GM19043 (cell line): ENCODE measurements around the gene GTF2H2C.
"Not testable (repeated sequence)": the region's sequence is repeated elsewhere in the genome, so short reads cannot be mapped to it uniquely, and the experiment has no call there.

Experiments
- ATAC-seq: cut with Tn5 transposase; IDR thresholded peaks from one replicate; pipeline ENCODE4 v1.9.1; 2021; ENCODE audit warnings: low read depth; ENCODE audit not compliant: unreplicated experiment

The GTF2H2C gene

DNA sequence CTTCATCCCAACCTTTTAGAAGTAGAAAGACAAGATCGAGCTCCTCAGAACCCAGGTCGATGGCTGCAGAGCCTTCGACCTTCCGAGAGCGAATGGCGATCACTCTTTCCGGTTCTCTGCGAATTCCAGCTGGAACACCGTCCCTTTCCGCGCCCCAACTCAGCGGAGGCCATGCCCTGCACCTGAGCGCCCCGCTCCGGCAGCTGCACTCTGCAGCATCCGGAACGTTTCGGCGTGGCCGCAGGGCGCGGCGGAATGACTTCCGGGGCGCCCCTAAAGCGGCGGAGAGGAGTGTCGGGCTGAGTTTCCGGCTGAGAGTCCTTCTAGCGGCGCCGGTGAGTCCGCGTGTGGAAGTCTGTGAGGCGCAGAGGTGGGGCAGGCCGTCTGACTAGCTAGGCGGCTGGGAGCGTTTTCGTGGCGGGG is at the start of gene GTF2H2C:
Gene GTF2H2C, plus strand, starts transcription at position 284 of the 423 bp plus-strand sequence. CDS start 4,942 bp downstream, outside the sequence.
- ATAC-seq, result peak; percentile 96

DNA sequence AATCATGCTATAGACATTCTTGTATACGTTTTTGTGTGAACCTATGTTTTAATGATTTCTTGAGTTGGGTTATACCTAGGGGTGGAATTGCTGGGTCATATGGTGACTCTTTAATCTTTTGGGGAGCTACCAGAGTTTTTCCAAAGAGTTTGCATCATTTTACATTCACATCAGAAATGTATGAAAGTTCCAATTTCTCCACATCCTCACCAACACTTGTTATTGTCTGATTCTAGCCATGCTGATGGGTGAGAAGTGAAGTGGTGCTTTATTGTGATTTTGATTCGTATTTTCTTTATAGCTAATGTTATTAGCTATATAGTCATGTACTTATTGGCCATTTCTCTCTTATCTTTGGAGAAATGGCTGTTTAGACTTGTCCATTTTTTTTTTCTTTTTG is 49.3 kb upstream of the GTF2H2C start:
- ATAC-seq, result no peak

DNA sequence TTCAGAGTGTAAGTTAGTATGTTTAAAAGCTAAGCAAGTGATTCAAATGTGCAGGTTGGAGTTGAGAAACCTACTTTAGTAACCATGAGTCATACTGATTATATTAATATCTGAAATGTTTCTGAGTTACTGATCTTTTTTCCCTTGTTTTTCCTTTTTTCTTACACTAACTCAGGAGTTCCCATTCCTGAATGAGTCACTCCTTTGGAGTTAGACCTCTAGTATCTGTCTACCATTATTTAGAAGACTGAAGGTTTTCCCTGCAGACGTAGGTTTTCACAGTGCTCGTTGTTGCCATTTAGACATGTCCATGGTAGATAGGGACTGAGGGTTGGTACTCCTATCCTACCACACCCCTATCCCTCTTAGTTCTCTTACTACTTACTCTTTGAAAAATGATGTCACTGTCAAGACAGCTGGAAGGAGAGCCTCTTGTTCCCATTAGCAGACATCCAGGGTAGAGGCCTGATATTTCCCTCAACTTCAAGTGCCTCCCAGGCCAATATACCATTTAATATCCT is 47.2 kb upstream of the GTF2H2C start:
- no peak for ATAC-seq

DNA sequence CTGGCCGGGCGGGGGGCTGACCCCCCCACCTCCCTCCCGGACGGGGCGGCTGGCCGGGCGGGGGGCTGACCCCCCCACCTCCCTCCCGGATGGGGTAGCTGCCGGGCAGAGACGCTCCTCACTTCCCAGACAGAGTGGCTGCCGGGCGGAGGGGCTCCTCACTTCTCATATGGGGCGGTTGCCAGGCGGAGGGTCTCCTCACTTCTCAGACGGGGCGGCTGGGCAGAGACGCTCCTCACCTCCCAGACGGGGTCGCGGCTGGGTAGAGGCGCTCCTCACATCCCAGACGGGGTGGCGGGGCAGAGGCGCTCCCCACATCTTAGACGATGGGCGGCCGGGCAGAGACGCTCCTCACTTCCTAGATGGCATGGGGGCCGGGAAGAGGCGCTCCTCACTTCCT is 44.4 kb upstream of the GTF2H2C start:
- not testable (repeated sequence) for ATAC-seq

DNA sequence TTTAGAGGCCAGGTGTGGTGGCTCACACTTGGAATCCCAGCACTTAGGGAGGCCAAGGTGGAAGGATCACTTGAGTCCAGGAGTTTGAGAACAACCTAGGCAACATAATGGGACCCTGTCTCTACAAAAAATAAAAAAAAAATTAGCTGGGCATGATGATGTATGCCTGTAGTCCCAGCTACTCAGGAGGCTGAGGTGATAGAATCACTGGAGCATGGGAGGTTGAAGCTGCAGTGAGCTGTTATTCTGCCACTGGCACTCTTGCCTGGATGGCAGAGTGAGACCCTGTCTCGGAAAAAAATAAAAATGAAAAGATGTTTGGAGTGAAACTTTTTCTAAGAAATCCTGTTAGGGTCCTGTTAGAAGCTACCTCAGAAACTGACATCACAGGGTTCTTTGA is 43.2 kb upstream of the GTF2H2C start:
- ATAC-seq, result no peak

DNA sequence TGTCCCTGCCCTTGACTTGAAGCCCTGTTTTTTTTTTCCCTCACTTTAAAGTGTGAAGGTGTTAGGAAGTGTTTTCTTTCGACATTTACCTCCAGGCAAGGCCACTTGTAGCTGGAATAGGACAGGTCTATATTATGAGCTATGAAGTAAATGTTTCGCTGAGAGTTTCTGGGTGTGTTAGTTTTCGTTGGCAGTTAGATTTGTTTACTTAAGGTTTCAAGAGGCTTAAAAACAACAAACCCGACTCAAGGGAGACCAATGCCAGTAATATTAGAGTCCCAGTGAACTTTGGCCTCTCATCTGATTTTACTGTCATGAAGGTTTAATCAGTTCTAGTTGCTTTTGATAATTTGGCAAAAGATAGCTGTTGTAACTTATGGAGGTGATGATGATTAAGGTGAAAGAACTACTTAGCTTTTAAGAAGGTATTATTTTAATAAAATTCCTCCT is 42.2 kb upstream of the GTF2H2C start:
- no peak for ATAC-seq

DNA sequence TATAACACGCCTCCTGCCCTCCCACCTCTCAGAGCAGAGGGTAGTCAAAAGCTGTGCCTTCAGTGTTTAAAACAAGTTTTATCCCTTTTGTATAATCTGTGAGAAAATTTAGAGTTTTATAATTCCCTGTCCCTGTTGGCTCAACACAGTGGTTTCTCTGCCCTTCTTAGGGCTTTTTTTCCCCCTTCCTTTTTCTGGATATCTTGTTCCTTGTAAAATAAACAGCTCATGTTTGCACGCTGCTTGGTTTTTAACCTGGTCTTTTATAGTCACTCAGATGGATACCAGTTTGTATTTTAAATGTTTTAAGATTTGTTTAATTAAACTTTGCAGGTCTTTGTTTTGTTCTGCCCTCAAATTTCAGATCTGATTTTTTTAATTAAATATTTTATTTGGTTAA is 40.7 kb upstream of the GTF2H2C start:
- ATAC-seq, result no peak

DNA sequence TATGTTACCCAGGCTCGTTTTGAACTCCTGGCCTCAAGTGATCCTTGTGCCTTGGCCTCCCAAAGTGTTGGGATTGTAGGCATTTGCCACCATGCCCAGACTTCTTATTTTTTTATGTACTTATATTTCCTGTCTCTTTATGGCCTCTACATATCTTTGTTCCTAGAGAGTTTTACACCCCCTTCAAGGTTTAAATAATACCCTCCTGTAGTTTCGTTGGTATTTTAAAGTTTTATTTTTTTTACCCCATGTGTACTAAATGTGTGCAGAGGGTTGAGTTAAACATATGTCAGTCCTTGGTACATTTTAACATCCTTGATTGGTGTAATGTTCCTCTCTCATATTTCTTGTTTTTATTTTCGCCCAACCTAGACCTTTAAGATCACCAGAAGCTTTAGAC is 38.0 kb upstream of the GTF2H2C start:
- no peak for ATAC-seq

DNA sequence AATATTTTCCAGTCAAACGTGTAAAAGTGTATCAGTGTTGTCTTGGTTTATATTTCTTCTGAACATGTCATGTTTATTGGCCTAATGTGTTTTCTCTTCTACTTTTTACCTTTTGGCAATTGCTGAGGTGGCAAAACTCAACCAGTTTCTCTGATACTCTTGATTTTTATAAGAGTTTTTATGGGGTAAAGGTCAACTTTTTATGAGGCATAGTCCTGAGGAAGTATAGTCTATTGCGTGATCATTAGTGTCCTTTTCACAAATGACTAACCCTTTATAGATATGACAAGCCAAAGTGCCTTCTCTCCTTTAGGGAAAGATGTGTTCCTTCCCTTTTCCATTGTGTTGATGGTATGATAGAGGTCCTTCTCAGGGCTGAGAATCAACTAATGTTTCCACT is 34.5 kb upstream of the GTF2H2C start:
- no peak for ATAC-seq

DNA sequence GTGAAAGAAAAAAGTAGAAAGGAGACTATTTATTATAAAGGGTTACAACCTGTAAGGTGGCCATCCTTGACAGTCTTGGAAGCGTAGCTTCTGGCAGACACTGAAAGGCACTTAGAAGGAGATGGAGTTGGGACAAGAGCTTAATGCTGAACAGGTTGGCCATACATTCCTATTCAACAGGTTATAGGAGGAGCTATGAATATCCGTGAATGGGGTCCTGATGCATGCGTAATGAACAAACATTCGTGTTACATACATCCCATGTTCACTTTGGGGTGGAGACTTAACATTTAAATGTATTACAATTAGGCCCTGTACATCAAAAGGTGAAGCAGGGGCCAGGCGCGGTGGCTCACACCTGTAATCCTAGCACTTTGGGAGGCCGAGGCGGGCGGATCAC is 33.3 kb upstream of the GTF2H2C start:
- no peak for ATAC-seq

DNA sequence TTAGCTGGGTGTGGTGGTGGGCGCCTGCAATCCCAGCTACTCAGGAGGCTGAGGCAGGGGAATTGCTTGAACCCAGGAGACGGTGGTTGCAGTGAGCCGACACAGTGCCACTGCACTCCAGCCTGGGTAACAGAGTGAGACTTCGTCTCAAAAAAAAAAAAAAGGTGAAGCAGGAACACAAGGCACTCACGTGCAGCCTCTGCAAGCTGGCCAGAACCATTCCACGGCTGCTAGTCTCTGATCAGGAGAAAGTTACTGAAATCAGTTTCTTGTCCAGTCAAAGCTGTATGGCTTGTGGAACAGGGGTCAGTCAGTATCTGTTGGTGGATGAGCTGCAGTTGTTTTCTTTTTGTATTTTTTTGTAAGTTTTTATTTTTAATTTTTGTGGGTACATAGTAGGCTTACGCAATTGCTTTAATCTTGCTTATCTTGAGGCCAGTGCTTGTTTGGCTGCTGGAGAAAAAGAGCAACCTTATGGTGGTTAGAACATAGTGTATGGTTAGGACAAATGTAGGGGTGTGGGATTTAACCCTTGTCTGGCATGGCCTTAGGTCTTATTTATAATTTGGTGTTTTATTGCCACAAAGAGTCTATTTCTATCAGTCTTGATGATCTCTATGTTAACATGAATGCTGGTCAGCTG is 32.7 kb upstream of the GTF2H2C start:
- ATAC-seq, result no peak

DNA sequence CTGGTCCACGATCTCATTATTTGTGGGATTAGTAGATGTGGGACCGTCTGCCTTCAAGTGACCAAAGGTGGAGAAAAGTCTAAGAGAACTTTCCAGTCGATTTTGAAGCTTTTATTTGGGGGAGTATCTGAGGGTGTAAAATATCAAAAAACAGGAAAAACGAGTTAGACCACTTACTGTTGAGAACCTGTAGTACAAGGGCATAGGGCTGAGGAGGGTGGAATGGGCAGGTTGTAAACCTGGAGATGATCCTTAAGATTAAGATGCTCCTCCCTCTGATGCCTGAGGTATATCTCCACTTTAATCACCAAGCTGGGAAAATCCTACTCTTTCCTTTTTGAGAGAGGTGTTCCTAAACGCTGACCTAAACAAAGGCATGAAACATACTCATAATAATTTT is 32.0 kb upstream of the GTF2H2C start:
- no peak for ATAC-seq

DNA sequence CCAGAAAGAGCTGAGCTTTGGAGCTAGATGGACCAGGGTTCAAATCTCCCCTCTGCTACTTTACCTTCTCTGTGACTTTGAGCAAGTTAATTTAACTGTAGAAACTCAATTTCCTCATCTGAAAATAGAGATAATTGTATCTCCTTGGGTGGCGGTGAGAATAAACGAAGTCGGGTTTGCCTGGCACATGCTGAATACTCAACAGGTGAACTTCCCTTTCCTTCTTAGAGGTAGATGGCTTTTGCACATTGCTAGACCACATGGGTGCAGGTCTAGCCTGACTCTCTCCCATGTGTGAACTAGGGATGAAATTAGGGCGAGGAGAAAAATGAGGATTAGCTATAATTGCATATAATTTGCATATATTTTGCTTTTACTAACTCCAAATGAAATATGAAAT is 31.4 kb upstream of the GTF2H2C start:
- no peak for ATAC-seq

DNA sequence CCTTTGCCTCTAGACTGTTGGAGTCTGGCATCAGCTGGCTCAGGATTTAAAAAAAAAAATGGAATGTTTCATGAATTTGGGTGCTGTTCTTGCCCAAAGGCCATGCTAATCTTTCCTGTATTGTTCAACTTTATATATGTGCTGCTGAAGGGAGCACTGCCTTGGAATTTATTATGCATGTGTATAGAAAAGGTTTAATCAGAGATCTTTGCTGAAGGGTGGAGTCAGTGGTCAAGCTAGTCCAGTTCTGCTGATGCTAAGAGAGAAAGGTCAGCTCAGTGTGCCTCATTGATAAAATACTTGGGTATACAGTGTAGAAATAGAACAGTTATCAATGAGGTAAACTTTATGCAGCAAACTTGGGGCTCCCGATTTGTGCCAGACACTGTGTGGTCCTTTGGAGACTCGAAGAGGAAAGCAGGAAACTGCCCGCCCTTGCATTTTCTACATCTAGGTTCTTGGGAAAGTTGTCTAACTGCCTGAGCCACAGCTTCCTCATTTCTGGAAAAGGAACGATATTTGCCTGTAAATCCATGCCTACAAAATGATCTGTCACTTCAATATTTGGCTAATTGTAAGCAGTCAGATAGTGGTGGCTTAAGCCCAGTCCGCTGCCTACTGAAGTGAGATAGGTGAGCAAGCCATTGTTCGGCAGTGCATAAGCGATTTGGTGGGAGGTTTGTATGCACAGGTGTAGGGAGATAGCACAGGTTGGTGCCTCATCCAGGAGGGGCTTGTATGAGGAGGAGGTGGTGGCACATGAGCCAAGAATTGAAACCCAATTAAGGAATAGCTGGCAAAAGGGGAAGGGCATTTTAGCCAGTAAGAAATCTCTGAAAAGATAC is 29.2 kb upstream of the GTF2H2C start:
- no peak for ATAC-seq

DNA sequence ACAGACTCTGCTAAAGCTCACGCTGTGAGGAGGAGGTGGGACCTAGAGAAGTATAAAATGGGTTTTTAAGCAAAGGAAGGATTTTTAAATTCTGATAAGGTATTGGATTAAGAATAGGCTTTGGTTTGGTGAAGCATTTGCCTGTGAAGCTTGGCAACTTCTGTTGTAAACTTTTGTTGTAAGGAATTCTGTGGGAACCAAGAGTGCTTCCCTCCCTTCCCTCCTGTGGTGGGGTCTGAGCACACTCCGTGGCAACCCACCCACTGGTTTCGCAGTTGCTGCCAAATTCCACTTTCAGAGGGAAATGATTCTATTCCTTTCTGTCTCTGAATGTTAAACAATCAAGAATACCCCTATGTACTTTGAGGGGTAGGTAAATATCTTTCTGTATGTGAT is 28.6 kb upstream of the GTF2H2C start:
- ATAC-seq, result no peak

DNA sequence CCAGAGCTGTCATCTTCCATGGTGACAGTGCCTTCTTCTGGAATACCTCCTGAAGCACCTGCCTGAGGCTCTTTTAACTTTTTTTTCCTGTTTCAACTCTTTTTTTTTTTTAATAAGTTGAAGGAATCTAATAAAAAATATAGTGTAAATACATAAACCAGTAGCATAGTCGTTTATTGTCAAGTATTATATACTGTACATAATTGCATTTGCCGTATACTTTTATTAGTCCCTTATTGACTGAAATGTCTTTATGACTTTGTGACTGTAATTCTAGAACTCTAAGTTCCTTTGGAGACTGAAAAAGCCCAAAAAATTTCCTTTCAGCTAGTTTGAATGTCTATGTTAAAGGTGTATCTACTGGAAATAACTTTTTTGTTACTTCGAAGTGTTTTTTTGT is 22.1 kb upstream of the GTF2H2C start:
- not testable (repeated sequence) for ATAC-seq

DNA sequence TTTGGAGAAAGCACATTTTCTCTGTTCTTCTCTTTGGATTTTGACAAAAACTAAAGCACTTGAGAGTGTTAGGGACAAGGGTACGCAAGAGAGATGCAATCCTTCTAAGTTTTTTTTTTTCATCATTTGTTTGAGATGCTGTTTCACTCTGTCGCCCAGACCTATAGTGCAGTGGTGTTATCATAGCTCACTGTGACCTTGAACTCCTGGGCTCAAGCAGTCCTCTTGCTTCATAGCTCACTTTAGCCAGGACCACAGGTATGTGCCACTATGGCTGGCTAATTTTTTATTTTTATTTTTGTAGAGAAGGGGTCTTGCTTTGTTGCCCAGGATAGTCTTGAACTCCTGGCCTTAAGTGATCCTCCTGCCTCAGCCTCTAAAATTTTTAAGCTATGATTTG is 21.3 kb upstream of the GTF2H2C start:
- not testable (repeated sequence) for ATAC-seq

DNA sequence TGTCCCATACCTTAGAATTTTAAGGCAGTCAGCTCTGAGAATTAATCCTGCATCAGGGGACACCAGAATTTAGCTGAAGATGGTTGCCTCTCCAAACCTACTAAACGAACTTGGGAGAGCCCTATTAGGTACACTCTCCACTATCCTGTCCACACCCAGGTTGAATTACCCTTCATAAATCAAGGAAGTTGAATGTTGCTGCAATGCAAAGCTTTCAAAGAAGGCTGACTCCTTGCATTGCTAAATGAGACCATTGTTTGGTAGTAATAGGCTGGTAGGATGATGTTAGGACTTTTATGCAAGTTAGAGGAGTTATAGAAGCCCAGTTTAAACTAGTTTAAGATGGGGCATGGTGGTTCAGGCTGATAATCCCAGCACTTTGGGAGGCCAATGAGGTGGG is 18.6 kb upstream of the GTF2H2C start:
- not testable (repeated sequence) for ATAC-seq

DNA sequence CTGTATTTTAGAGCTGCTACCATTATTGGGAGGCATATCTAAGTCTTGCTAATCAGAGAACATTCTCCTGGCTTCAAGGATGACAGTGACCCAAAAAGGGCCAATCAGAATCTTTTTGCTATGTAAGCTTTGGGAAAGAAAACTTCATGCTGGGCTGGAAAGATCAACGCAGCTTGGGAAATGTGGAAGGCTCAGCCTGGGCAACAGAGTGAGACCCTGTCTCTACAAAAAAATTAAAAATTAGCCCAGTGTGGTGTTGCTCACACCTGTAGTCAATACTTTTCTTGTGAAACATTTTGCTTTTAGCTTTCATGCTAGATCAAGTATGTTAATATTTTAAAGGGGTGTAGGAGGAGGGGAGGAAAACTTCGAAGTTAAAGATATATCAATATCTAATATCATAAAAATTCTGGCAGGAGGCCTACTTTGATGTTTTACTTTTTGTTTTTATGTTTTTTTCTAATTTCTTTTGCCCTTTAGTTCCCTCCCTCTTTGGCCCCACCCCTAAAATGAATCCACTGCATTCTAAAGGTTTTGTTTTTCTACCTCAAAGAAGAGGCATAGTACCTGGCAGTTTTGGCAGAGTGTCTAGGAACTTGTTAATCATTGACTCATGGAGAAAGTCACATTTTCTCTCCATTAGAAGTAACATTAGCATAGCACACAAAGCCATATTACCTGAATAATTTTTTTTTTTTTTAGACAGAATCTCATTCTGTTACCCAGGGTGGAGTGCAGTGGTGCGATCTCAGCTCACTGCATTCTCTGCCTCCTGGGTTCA is 17.0 kb upstream of the GTF2H2C start:
- not testable (repeated sequence) for ATAC-seq

DNA sequence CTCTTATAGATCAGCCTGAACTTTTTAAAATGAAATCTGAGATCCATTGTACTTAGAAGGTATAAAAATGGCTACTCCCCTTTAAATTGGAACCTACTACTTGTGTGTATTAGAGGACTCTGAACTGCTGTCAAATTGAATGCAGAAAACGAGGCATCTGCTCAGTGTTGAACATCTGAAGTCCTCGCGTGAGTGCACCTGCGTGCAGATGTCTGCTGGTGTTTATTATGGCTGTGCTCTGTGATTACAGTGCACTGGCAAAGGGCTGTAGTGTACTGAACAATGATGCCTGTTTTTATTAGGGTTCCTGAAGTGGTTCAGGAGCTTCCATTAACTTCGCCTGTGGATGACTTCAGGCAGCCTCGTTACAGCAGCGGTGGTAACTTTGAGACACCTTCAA is 15.4 kb upstream of the GTF2H2C start:
- ATAC-seq, result not testable (repeated sequence)
